A673 (cell line): ENCODE measurements around the gene CLEC4M.

ENCODE experiments used
- CTCF ChIP-seq: fragments of 300-800, 200-600 bp; sonication (generic); conservative IDR thresholded peaks from 2 replicates; pipeline ENCODE4 v1.5.1; 2017; ENCODE audit warnings: low read depth, mild to moderate bottlenecking, antibody characterized with exemption, low read length, moderate library complexity, mixed read lengths
- EZH2 ChIP-seq: fragments of 200-600 bp; sonication (generic); IDR thresholded peaks from 2 replicates; pipeline ENCODE4 v1.6.1; 2017; ENCODE audit warnings: borderline replicate concordance, low read depth, mild to moderate bottlenecking, mixed read lengths, antibody characterized with exemption, low read length; ENCODE audit not compliant: poor library complexity, severe bottlenecking

DNA sequence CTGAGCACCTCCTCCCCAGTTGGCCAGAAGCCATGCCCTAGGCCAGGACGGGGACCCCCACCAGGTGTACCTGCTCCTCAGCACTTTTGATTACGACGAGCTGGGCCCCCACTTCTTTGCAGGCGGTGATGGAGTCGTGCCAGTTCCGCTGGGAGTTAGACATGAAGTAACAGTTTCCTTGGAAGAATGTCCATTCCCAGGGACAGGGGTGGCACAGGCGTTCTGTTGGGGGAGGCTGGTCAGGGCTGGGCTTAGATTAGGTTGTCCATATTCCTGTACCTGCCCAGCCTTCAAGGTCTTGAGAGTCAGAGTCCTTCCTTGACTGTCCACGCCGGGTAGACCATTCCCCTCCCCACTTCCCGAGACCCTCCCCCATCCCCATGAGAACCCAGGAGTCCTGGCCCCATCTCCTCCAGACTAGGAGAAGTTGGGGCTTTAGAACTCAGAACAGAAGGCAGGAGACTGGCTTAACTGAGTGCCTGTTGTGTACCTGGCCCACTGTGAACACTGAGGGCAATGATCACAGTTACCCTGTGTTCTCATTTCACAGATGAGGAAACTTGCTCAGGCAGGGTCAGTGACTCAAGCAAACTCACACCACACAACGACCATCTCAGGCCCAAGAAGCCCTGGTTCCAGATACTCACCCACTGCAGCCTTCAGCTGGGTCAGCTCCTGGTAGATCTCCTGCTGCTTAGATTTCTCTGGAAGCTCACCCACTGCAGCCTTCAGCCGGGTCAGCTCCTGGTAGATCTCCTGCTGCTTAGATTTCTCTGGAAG lies 18.0 kb upstream of the CLEC4M start:
- TF ChIP-seq CTCF: no peak
- no peak for TF ChIP-seq EZH2
